ENCODE data around the gene OR12D1.

Gene OR12D1

DNA sequence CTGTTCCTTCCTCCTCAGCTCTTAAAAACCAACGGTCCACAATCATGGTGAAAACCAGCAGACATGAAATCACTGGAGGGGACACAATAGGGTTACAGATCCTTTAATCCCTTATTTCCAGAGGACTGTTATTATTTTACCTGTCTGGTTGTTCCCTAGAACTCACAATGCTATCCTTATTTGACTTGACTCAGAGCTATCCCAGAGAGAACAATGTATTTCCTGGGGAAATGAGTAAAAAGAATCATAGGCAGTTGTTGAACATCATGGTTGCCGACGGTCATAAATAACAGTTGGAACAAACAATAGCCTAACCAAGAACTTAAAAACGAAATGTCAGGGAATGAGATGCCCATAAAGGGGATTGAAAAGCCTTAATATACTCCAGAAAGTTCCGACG, 51.5 kb downstream of the OR12D1 start:
- DNase-seq: no peak
